GM15510 (cell line): ENCODE data around the gene ATXN10.

Source experiments
- POLR2A ChIP-seq: IDR thresholded peaks from 3 replicates; pipeline ENCODE4 v1.6.1; 2011; ENCODE audit warnings: borderline replicate concordance; ENCODE audit not compliant: insufficient read length; ENCODE audit errors: extremely low read depth

Gene ATXN10

DNA sequence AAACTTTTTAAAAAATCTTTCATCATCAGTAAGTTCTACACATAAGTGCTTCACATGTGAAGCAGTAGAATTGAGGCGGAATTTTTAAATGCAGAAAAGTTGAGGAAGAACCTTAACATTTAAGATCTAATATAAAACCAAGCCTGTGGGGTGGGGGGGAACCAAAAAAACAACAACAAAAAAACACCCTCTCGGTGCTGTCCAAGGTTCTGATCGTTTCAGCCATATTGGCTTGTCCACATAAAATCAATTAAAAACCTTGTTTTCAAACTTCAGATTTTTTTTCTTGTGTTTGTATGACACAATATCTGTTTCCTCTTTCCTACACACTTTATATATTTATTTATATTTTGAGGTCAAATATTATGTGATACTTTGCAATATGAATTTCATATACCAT, 175.3 kb downstream of the ATXN10 start:
- no peak for TF ChIP-seq POLR2A

DNA sequence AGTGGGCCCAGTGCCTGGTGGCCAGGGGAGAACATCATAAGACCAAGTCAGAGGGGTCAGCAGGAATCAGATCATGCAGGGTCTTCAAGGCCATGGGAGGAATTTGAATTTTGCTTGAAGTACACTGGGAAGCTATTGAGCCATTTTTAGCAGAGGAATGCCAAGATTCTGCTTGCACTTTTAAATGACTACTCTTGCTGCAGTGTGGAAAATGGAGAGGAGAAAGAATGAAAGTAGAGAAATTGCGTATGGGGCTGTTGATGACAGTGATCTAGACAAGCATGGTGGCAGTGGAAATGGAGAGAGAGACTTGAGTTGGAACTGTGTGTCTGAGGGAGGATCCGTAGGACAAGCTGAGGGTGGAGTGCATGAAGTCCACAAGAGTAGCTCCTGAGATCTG, 177.3 kb downstream of the ATXN10 start:
- TF ChIP-seq POLR2A = no peak

DNA sequence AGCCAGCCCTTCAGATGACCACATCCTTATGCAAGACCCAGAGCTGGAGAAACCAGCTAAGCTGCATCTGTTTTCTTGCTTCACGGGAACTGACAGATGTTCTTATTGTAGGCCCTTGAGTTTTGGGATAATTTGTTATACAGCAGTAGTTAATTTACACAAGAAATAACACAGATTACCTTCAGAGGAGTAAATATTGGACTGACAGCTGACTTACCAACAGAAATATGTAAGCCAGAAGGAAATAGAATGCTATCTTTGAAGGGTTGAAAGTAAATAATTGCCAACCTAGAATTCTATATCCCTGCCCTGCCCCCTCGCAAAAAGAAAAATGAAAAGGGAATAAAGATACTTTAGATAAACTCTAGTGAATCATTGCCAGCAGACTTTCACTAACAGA, 181.2 kb downstream of the ATXN10 start:
- no peak for TF ChIP-seq POLR2A

DNA sequence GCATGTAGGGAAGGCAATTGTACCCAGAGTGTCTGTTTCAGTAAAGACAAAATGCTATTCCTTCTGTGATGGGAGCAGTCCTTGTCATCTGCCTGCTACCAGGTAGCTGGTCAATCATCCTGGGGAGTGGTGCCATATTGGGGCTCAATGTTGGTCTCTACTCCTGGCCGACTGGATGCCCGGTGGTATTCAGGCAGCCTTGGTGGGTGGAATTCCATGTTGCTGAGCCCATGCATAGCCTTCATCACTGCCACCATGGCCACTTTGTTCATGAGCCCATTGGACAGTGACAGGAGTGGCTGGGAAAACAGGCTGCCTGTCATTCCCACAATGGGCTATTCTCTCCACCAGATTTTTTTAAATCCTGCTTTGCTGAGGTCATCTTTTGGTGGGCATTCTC, 184.3 kb downstream of the ATXN10 start:
- no peak for TF ChIP-seq POLR2A

DNA sequence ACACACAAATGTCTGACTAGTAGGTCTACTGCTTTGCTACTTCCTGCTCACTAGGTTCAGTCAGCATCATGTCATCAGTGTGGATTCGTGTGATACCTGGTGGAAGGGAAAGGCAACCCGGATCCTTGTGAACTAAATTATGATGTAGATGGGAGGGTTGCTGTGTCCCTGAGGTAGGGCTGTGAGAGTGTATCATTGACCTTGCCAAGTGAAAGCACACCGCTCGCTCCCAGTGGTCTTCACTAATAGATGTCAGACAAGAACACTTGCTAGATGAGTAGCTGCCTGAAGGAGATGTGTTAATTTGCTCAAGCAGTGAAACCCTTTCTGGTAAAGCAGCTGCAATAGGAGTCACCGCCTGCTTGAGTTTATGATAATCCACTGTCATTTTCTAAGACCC, 185.9 kb downstream of the ATXN10 start:
- TF ChIP-seq POLR2A = no peak

DNA sequence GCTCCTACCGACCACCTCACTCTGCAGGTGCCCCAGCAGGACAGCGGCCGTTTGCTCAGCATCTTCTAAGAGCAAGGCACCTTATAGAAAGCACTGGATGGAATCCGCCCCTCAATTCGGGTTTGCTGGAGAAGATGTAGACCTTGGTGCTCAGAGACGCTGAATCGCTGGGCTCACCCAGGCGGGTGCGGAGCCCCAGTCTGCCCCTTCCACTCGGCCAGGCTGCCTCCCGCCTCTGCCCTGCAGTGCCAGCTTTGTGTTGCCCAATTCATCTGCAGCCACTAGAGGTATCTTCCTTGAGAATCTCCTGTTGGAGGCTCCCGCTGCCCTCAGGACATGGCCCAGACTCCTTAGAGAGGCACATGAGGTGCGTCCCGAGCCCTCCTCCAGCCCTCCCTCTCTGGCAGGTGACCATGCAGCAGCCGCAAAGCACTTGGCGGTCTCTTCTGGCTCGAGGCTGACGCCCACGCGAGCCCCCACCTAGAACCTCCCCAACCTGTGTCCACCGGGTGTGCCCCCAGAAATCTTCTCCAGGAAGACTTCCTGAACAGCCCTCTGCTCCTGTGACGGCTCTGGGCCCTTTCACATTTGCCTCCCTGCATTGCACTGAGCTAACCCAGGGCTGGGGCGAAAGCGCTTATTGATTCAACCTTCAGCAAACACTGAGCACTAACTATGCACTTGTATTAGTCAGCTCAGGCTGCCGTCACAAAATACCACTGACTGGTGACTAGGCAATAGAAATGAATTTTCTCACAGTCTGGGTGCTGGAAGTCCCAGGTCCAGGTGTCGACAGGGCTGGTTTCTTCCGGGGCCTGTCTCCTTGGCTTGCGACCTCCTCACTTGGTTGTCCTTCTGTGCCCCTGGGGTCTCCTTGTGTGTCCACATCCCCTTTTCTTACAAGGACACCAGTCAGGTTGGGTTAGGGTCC, 187.9 kb downstream of the ATXN10 start:
- no peak for TF ChIP-seq POLR2A

DNA sequence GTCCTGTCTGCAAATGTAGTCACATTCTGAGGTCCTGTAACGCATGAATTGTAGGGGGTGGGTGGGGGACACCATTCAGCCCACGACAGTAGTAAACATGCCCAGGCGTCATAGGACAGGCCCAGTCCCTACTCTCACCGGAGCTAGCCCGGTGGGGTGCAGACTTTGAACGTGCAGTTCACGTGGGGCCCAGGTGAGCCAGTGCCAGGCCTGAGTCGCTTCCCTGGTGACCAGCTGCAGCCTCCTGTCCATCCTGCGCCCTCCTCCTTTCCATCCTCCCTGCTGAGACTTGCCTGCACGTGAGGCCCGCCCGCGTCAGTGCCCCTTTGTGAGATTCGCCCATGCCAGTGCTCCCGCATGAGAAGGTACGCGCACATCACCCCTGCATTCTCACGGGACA, 188.6 kb downstream of the ATXN10 start:
- no peak for TF ChIP-seq POLR2A

DNA sequence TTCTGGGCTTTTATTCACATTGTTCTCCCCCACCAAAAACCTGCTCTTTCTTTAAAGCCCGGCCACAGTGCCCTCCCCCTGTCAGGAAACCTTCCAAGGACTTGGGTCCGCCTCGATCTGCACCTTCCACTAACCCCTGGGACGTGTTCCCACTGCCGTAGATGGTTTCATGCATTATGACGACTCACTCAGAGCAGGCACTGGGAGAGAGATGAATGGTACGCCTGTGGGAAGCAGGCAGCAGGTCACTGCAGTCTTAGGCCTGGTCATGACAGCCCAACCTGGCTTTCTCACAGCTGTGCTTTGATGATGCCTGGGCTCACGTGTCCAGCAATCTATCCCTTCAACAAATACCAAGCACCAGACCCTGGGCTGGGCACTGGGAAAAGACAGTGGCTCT, 189.6 kb downstream of the ATXN10 start:
- TF ChIP-seq POLR2A = no peak

DNA sequence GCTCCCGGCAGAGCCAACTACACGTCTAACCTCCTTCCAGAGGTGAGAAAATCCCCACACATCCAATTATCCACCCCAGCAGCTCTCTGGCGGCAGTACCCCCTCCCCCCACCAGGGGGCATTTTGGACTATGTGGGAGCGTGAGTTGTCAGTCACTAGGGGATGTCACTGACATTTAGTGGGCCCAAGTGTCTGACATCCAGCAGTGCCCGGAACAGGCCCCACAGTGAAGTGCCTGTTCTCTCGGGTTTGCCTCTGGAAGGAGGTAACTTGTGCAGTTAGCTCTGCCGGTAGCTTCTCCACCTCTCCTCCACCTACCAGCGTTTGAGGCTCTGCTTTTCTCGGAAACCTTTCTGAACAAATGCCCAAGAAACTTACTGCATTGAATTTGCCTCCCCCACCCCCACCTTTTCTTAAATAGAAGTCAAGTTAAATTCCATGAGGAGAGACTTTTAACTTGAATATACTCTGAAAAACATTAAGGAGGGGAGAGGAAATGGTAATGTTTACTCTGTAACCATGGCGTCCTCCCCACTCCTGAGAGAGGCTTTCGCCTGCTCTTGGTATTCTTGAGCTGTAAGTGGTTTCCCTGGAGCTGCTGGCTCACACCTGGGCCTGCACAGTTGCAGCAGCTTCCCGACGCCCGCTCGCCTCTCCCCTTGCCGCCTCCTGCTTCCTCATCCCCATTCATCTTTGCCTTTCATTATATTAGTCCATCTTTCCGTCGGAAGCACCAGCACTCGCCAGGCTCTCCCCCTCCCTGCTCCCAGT, 192.5 kb downstream of the ATXN10 start:
- TF ChIP-seq POLR2A = no peak

DNA sequence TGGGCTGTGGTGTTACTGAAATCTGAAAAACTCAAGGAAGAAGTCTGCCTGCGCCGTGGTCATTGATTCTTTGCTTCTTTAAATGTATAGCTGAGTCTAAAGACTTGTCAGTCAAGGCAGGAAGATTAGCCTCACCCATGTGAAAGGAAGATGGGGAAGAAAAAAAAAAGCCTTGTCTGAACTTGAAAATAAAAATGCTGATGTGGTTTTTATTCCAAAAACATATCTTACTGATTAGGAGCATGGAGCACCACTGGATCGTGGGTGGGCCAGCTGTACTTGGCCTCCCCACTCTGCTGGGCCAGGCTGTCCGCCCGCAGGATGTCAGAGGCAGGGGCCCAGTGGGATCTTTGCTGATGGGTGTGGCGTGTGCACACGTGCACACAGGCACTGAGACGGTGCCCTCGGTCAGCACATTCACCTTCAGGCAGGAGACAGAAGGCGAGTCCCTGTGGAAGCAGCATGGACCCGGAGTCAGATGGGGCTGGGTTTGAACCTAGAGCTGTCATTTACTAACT, 193.4 kb downstream of the ATXN10 start:
- TF ChIP-seq POLR2A = no peak

DNA sequence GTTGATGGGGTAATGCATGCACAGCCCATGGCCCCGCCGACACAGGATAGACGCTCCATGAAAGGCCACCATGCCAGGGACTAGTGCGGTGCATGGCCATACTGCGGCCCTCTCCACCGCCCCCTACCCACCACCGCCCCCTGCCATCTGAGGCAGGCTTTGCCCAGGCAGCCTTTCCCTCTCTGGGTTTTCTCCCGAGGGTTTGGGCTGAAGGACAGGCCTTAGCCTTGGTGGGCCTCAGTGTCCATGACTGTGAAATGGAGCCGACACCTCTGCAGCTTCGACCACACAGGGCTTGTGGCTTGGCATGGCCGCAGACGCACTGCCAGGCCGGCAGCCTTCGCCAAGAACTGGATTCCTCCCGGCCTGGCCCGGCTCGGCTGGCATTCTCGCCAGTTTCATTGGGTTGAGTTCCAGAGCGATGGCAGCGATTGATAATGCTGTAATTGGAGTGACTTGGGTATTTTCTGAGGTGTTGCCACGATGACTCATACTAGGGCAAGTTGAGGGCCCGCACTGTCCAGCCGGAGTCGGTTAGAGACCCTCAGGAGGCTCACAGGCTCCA, 194.0 kb downstream of the ATXN10 start:
- no peak for TF ChIP-seq POLR2A

DNA sequence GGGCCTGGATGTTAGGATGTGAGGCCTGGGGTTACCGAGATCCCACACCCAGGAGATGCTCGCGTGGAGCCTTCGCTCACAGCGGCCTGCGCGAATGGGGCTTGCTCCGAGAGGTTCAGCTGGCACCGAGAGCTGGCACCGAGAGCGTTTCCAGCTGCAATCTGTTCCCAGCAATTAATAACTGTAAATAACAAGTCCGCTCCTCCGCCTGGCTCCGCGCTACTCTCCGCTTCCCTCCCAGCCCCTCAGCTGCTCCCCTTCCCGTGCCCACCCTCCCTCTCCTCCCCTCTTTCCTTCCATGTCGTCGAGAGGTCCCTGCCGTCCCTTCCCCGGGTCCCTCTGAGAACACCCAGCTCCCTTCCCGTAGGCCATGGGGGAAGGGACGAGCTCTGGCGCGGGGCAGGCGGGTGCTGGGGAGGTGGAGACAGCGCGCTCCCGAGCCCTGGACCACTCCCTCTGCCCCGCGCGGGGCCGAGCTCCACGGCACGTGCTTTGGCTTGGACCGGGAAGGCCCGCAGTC, 194.6 kb downstream of the ATXN10 start:
- TF ChIP-seq POLR2A = no peak

DNA sequence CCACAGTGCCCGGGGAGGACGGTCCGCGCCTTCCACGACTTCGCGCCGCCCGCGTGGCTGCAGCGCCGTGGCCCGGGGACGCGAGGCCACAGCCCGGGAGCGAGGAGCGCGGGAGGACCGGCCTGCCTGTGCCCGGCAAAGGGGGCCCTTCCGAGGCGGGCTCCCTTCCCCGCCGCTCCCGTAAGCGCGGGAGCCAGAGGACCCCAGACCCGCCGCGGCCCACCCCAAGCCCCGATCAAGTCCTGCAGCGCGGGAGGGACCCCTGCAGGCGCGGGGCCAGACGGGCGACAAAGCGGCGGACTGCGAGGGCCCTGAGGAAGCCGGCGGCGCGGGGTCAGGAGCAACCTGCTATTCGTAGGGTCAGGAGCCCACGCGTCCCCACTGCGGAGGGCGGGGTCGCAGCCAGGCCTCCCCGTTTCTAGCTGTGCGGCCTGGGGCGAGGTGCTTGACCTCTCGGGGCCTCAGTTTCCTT, 195.0 kb downstream of the ATXN10 start:
- no peak for TF ChIP-seq POLR2A

DNA sequence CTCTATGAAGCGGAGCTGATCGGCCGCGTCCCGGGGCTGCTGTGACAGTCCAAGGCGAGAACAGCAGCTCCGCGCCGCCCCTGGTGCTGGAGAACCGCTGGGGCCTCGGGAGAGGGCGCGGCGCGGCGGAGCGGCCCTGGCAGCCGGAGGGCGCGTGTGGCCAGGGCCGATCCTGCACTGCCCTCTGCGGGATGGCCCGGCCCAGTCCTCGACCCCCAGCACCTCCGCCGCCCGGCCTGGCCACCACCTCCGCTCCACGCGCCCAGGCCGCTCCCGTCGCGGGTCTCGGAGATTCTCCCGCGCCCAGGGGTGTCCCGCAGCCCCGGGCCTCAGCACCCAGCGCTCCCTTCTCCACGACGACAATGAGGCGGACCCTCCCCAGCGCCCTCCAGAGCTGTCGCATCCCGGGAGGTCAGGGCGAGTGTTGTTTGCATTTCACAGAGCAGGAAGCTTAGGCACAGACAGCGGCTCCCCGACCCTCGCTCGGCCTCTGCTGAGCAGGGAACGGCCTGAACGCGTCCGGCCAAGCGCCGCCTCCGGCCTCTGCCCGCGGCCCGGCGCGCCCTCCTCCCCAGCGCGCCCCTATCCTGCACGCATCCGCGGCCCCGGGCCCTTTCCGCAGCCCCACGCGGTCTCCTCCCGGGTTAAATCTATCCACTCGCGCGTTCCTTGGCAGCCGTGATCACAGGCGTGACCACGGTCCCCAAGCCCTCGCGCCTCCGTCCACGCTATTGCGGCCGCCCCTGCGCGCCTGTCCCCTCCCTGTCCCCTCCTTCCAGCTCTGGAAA, 195.7 kb downstream of the ATXN10 start:
- no peak for TF ChIP-seq POLR2A

DNA sequence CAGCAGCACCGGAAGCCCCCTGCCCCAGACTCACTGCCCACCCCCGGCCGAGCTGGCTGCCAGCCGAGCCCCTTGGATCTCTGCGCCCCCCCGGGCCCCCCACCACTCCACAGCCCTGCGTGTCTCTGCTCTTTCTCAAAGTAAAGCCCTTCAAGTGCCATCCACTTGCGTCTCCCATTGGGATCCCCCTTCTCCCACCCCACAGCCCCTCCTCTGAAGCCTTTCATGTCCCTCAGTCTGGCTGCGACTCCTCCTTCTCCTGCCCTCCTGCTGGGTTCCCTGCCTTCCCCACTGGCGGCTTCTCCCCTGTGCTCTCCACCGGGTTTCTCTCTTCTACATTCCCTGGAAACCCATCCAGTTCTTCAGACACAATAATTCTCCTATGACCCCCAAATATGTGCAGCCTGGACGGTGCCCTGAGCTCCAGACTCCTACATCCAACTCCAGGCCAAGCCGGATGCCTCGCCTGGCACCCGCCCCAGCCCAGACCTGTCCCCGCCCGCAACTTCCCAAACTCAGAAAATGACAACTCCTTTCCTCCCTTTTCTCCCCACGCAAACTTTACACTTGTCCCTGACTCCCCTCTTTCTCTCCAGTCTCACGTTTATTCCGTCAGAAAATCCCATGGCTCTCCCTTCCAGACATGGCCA, 196.4 kb downstream of the ATXN10 start:
- no peak for TF ChIP-seq POLR2A
